Esophagus (tissue), 2 donors: ENCODE data around the gene HOXC4. TPM values are rescaled to one million over a fixed set of nuclear protein-coding genes. Genes with fewer than 3 reads are reported as not detected.

Source experiments
- H3K27ac ChIP-seq, 2 donors: one replicate each; pipeline ENCODE4 v1.5.1; 2013; ENCODE audit warnings: low read depth in 2 of 2, mild to moderate bottlenecking in 2 of 2, inconsistent platforms in 1 of 2, low read length in 1 of 2, moderate library complexity in 1 of 2
- H3K27me3 ChIP-seq, 2 donors: one replicate each; pipeline ENCODE4 v1.6.1; 2013; ENCODE audit warnings: low read length in 2 of 2, control low read depth in 1 of 2, mild to moderate bottlenecking in 1 of 2; ENCODE audit not compliant: insufficient read depth in 2 of 2, control insufficient read depth in 1 of 2
- H3K36me3 ChIP-seq, 2 donors: one replicate each; pipeline ENCODE4 v1.6.1; 2013; ENCODE audit warnings: low read length in 1 of 2; ENCODE audit not compliant: control insufficient read depth in 2 of 2, insufficient read depth in 2 of 2
- H3K4me1 ChIP-seq, 2 donors: one replicate each; pipeline ENCODE4 v1.6.1; 2013; ENCODE audit warnings: low read length in 1 of 2; ENCODE audit not compliant: control insufficient read depth in 2 of 2, insufficient read depth in 2 of 2
- H3K4me3 ChIP-seq, 2 donors: one replicate each; pipeline ENCODE4 v1.5.1; 2013; ENCODE audit warnings: low read length in 2 of 2, mild to moderate bottlenecking in 2 of 2, low read depth in 1 of 2, moderate library complexity in 1 of 2
- H3K9me3 ChIP-seq, 2 donors: one replicate each; pipeline ENCODE4 v1.6.1; 2013; ENCODE audit warnings: mild to moderate bottlenecking in 2 of 2, low read depth in 1 of 2, low read length in 1 of 2, moderate library complexity in 1 of 2; ENCODE audit not compliant: control insufficient read depth in 2 of 2, insufficient read depth in 1 of 2
- WGBS, 2 donors: extraction: QIAGEN DNeasy Blood & Tissue Kit; methylation state at CpG; one replicate each; pipeline ENCODE4 v1.1.7; 2013; 5-methylcytosine and 5-hydroxymethylcytosine counted together
- polyA plus RNA-seq, 2 donors: library from polyadenylated mRNA; stranded (reverse); fragments of 200-250 nt; gene quantifications; one replicate each; pipeline ENCODE4 v1.2.3, GENCODE V29; 2013
- donor health status: healthy with polysubstance abuse.
- donor health status: Bipolar disorder and iron deficiency.

HOXC4 gene
- polyA plus RNA-seq, 2 donors = 3.3 to 3.7 TPM

DNA sequence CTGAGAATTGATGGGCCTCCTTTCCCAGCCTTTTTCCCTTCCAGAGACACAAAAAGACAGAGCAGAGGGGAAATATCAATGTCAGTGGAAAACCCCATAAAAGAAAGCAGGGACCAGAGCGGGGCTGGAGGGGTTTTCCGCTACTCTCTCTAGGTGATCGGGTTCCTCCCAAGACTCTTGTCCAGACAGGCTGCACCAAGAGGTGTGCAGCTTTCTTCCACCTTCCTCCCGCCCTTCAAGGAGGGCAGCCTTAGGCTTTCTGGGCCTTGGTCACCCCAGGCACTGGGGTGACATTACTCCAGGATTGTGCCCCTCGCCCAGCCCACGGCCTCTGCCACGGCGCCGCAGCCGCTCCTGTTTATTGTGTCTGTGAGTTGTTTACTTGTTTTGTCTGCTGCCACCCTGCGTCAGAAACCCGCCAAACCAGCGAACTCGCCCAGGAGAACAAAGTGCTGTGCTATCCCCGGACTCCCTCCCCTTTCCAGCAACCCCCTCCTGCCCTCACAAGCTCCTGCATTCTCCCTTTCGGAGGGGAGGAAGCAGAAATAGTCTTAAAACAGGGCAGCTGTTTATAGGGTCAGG lies 32.1 kb upstream of the HOXC4 start:
- no peak overlapping the region for H3K4me3 ChIP-seq
- 21 to 29% methylated on average over 16 of the region's 16 CpGs for WGBS, 2 donors
- no peaks in the 10 kb centered on the region for H3K36me3 ChIP-seq
- no peaks in the 10 kb centered on the region for H3K9me3 ChIP-seq
- H3K27me3 ChIP-seq = no peaks in the 10 kb centered on the region
- H3K27ac ChIP-seq = no peak overlapping the region
- H3K4me1 ChIP-seq = peaks cover 3 to 6% of the 10 kb centered on the region in 2 donors

DNA sequence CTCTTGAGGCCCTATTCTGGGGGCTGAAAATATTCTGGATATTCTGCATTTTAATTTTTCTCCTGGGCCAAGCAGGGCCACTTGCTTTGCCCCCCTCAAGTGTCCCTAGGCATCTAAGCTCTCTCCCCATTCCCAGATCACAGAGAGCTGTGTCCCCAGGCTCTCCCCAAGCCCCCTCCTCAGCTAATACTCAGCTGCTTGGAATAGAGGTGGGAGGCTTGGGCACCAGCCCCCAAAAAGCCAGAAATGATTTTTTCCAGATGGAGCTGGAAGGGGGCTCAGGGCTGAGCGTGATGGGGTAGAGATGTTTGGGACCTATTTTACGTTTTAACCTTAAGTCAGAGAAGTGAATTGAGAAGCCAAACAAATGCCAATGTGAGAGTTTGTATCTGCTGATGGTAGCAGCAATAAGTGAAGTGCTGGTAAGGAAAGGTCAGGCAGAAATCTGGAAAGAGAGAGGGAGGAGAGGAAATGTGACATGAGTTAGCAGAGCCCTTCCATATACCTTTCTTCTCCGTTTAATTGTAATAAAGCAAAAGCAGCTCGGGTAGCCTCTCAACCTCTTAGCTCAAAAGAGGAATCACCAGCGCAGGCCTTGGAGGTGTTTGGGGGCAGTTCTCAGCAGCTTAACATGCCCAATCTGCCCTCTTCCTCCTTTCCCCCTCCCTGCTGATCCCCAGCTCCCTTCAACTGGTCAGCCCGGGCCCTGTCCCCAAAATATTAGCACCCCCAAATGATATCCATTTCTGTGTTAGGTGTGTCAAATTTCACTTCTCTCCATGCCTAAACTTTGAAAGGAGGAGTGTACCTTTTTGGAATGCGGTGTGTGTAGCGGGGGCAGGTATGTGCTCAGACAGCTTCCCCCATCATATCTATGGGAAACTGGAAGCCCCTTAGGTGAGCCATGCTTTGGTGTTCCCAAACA lies 30.4 kb upstream of the HOXC4 start:
- Histone ChIP-seq H3K27ac (no peak overlapping the region), H3K27me3 (peaks cover 0 to 2% of the 10 kb centered on the region in 2 donors), H3K4me3 (no peak overlapping the region), H3K4me1 (peaks cover 1 to 4% of the 10 kb centered on the region in 2 donors), H3K9me3 (no peaks in the 10 kb centered on the region), H3K36me3 (no peaks in the 10 kb centered on the region)
- WGBS, 2 donors = 54 to 65% methylated on average over 8 of the region's 8 CpGs

DNA sequence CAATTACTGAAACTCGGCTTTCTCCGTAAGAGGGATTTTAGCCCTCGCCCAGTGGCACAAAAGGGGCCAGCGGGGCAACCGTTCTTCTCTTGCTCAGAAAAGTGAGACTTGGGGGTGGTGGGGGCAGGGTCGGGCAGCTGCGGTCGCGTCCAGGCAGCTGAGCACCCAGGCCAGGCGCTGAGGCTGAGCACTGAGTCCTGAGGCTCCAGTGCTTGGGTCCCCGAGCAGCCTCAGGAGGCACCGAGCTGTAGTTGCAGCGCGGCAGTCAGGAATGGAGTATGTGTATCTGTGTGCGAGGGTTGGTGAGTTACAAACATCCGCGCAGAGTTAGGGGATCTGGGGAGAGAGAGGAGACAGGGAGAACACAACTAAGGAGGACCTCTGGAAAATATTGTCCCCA lies 29.5 kb upstream of the HOXC4 start:
- no peak overlapping the region for H3K27ac ChIP-seq
- WGBS, 2 donors = 43 to 54% methylated on average over 17 of the region's 17 CpGs
- no peaks in the 10 kb centered on the region for H3K36me3 ChIP-seq
- H3K27me3 ChIP-seq = peaks cover 0 to 2% of the 10 kb centered on the region in 2 donors
- no peaks in the 10 kb centered on the region for H3K9me3 ChIP-seq
- no peaks in the 10 kb centered on the region for H3K4me1 ChIP-seq
- no peak overlapping the region for H3K4me3 ChIP-seq

DNA sequence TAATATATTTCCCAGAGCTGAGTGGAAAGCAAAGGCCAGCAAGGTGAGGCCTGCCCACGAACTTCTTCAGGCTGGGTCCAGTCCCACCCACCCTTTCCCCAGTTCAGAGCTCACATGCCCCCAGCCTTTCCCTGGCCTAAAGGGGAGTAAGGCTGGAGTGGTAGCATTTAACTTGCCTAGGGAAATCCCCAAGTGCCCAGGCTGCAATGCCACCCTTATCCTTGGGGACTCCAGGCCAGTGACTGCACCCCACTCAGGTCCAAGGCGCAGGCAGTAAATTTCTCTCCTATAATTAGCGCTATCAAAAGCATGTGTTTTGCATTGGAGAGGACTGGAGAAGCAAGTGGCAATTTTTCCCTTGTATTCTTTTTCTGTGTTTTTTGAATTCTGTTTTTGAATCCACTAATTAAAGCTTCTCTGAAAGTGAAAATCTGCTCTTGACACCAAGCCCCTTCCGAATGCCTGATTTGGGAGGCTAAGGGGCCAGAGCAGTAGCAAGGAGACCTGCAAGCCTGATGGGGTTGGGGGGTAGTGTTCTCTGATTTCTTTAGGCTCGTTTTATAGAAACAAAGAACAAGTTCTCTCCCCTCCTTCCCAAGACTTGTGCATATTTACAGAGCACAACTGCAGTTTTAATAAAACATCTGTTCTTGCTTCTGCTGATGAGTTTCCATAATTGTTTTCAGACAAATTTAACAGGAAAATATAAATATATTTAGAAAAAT lies 28.9 kb upstream of the HOXC4 start:
- Histone ChIP-seq H3K27me3 (peaks cover 0 to 5% of the 10 kb centered on the region in 2 donors), H3K9me3 (no peaks in the 10 kb centered on the region), H3K4me3 (no peak overlapping the region), H3K27ac (no peak overlapping the region), H3K4me1 (no peaks in the 10 kb centered on the region), H3K36me3 (no peaks in the 10 kb centered on the region)
- 46 to 61% methylated on average over 5 of the region's 5 CpGs for WGBS, 2 donors

DNA sequence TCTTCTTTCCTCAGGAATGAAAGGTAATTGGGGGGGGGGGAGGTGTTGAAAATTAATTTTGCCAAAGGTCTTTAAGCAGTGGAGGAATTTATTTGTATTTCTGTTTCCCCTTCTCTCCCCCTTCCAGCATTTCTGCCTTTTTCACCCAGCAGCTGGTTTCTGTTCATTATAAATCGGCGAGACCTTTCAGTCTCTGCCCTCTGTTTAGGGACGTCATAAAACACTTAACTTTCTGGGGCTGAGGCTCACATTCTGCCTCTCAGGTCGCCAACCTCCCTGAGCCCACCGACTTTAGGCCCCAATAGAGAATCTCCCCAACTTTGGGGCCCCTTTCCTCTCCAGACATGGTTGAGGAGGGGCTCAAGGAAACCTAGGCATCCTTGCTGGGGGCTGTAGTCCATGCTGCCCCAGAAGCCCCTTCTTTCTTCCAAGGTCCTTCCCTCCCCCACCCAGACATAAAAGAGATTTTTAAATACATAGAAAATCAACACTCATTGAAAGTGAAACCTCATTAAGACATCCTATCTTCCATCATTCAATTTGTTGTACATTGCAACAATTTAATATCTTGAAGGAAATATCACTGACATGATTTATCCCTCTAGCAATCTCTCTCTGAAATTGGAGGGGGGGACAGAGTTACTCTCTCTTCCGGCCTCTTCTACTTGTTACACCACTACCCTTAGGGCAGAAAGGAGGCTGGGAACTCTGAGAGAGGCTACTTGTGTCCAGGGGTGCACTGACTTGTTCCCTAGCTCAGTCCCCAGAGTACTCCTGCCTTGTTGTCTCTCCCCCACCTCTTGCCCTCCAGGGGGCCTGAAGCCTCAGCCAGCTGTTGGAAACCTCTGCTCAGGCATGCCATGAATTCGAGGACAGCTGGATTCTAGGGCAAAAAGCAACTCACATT lies 27.9 kb upstream of the HOXC4 start:
- WGBS, 2 donors = 45 to 60% methylated on average over 7 of the region's 7 CpGs
- H3K27ac ChIP-seq = no peak overlapping the region
- H3K4me3 ChIP-seq = no peak overlapping the region
- H3K36me3 ChIP-seq = no peaks in the 10 kb centered on the region
- H3K4me1 ChIP-seq = no peaks in the 10 kb centered on the region
- H3K27me3 ChIP-seq = peaks cover 0 to 5% of the 10 kb centered on the region in 2 donors
- H3K9me3 ChIP-seq = no peaks in the 10 kb centered on the region

DNA sequence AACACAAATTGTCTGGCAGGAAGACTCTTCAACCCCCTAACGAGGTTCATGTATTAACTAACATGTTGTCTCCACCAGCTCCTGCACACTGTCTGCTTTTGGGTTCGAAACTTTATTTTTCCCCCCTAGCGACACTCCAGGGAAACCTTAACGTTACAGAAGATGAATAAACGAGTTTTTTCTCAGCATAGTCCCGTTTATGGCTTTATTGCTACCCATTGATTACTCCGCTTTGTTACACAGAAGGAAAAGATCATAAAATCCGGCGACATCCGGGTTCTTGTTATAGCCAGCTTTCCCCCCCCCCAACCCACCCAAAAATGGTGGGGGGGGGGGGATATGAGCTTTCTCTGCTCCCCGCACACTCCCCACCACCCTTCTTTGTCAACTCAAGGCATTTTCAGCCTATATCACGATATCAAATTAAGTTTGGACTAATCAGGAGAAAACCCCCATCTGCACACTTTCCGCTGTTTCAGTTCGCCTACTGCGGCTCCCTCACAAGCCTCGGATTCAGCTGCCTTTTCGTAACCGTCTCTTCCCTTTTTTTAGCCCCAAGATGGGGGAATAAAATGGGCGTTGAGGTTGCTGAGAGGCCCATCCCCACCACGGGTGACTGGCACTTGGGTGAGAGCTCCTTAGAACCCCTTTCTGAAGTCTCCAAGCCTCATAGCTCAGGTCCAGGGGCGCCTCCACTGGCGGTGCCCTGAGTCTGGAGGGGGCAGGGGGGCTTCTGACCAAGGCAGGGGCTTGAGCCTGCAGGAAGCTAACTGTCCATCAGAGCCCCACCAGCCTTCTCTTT lies 26.8 kb upstream of the HOXC4 start:
- 35 to 52% methylated on average over 22 of the region's 22 CpGs for WGBS, 2 donors

DNA sequence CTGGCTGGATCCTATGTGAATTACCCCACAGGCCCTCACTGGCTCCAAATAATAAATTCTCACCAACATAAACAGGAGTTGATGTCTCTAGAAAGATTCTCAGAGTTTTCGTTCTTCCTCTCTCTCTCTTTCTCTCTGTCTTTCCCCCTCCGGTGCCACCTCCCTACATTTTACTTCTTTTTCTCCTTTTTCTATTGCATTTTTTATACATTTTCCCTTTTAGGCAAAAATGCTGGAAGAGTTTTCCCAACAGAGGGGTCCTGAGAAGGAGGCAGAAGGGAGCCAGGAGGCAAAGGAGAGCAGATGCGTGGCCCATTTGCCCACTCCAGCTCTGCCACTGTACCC lies 26.2 kb upstream of the HOXC4 start:
- Histone ChIP-seq H3K4me1 (peaks cover 0 to 3% of the 10 kb centered on the region in 2 donors), H3K27me3 (peaks cover 0 to 5% of the 10 kb centered on the region in 2 donors), H3K27ac (no peak overlapping the region), H3K36me3 (no peaks in the 10 kb centered on the region), H3K4me3 (no peak overlapping the region), H3K9me3 (no peaks in the 10 kb centered on the region)
- WGBS, 2 donors = 63 to 73% methylated on average over 3 of the region's 3 CpGs

More for the DNA sequence above, 26.8 kb upstream of the HOXC4 start:
- no peak overlapping the region for H3K4me3 ChIP-seq
- peaks cover 0 to 5% of the 10 kb centered on the region in 2 donors for H3K27me3 ChIP-seq
- no peak overlapping the region for H3K27ac ChIP-seq
- no peaks in the 10 kb centered on the region for H3K9me3 ChIP-seq
- H3K4me1 ChIP-seq = no peaks in the 10 kb centered on the region
- H3K36me3 ChIP-seq = no peaks in the 10 kb centered on the region

DNA sequence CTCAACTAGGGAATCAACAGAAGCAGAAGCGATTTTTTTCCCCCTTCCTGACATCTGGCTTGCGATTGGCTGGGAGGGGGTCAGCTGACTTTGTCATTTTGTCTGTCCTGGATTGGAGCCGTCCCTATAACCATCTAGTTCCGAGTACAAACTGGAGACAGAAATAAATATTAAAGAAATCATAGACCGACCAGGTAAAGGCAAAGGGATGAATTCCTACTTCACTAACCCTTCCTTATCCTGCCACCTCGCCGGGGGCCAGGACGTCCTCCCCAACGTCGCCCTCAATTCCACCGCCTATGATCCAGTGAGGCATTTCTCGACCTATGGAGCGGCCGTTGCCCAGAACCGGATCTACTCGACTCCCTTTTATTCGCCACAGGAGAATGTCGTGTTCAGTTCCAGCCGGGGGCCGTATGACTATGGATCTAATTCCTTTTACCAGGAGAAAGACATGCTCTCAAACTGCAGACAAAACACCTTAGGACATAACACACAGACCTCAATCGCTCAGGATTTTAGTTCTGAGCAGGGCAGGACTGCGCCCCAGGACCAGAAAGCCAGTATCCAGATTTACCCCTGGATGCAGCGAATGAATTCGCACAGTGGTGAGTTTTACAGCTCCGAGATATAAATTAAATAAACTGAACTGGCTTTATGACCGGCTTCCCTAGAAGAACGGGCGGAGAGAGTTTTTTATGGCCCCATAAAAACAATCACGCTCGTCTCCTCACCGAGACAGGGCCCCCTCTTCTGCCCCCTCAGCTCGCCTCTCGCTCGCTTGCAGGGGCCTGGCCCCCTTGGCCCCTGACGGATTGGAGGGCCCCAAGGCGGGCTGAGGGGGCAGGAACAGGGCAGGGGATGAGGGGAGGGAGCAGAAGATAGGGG lies 25.1 kb upstream of the HOXC4 start, which contains the start of gene HOXC6:
Gene HOXC6 (plus strand): TSS at position 127 of the 888 bp plus-strand sequence. CDS start 82 bp downstream, at position 209.
- H3K27ac ChIP-seq = peak within 1 kb of the TSS; percentile 41 to 54
- H3K9me3 ChIP-seq = no peaks in the 10 kb centered on the region
- H3K36me3 ChIP-seq = no peaks in the 10 kb centered on the region
- peaks cover 0 to 3% of the 10 kb centered on the region in 2 donors for H3K4me1 ChIP-seq
- H3K4me3 ChIP-seq = peak within 1 kb of the TSS; percentile 44 to 55
- 6 to 8% methylated on average over 36 of the region's 36 CpGs for WGBS, 2 donors
- peaks cover 0 to 5% of the 10 kb centered on the region in 2 donors for H3K27me3 ChIP-seq
